ENCODE data around the gene LAMP5. TPM values are rescaled to one million over a fixed set of nuclear protein-coding genes. Genes with fewer than 3 reads are reported as not detected.

LAMP5 gene
- polyA plus RNA-seq, 6 donors from 2014 or later: 0.27 to 2.2 (median 1.2) TPM; not detected in 1

DNA sequence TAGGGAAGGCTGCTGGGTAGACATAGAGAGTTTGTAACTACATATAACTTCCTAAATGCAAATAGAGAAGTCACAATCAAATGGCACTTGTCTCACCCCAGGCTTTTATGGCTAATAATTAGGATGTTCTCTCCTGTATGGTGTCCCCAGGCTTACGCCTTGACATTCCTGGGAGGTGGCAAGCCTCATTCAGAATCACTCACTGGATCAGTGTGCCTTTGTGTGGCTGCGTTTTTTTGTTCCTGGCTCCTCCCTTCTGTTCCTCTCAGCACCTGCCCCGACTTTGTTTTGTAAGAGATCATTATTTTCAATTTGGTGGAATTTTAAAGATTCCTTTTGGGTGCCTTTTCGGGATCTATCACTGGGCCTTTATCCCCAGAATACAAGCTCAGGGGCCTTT is 5.7 kb downstream of the LAMP5 start:
- ATAC-seq (ENCODE audit: low read depth in 2 of 2) (no peak), DNase-seq (no peak)
- peaks cover 38 to 40% (median 39%) of the 10 kb centered on the region in 3 donors for H3K27me3 Mint-ChIP-seq
- H3K27ac Mint-ChIP-seq: no peak overlapping the region
- H3K36me3 Mint-ChIP-seq: no peaks in the 10 kb centered on the region
- H3K9me3 Mint-ChIP-seq: no peaks in the 10 kb centered on the region
- peaks cover 7 to 18% (median 17%) of the 10 kb centered on the region in 3 donors for H3K4me1 Mint-ChIP-seq
- H3K4me3 Mint-ChIP-seq: no peak overlapping the region

DNA sequence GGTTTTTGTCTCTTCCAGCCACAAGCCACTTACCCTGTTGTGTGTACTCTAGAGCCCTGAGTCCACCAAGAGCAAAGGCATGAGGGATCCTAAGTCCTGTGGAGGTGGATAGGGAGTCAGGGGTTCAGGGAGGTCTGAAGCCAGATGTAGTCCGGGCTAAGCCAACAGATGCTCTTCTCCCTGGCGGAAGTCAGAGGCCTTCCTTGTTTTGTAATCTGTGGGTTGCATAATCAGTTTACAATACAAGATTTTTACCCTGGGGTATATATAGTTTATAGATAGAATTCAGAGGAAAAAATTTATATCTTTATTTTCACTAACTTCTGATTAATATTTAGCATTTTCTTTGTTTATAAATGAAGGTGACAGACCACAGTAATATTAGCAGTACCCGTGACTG is 9.2 kb downstream of the LAMP5 start:
- no peak for DNase-seq
- no peaks in the 10 kb centered on the region for H3K4me1 Mint-ChIP-seq
- H3K27ac Mint-ChIP-seq: no peak overlapping the region
- no peaks in the 10 kb centered on the region for H3K36me3 Mint-ChIP-seq
- H3K27me3 Mint-ChIP-seq: peaks cover 14 to 29% (median 16%) of the 10 kb centered on the region in 3 donors
- H3K4me3 Mint-ChIP-seq: no peak overlapping the region
- no peaks in the 10 kb centered on the region for H3K9me3 Mint-ChIP-seq
- ATAC-seq (ENCODE audit: low read depth in 2 of 2): no peak

DNA sequence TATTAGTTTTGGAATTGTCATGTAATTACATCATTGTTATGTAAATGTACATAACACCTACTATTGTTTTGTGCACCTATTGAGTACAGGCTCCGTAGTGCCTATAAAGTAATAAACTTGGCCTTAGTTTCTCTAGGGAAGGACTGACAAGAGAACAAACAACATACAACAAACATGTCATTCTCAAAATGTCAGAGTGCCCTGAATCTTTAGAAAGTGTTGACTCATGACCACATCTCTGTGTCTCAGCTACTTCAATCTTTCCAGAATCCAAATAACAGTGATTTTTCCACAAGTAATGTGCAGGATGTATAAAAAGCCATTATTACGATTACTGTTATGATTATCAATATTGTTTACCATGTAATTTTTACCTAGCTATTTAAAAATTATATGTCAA is 17.2 kb downstream of the LAMP5 start:
- Mint-ChIP-seq H3K36me3 (no peaks in the 10 kb centered on the region), H3K9me3 (no peaks in the 10 kb centered on the region), H3K27ac (no peak overlapping the region), H3K4me3 (no peak overlapping the region), H3K4me1 (no peaks in the 10 kb centered on the region), H3K27me3 (peaks cover 0 to 7% (median 5%) of the 10 kb centered on the region in 3 donors)
- ATAC-seq (ENCODE audit: low read depth in 2 of 2) (no peak), DNase-seq (no peak)

DNA sequence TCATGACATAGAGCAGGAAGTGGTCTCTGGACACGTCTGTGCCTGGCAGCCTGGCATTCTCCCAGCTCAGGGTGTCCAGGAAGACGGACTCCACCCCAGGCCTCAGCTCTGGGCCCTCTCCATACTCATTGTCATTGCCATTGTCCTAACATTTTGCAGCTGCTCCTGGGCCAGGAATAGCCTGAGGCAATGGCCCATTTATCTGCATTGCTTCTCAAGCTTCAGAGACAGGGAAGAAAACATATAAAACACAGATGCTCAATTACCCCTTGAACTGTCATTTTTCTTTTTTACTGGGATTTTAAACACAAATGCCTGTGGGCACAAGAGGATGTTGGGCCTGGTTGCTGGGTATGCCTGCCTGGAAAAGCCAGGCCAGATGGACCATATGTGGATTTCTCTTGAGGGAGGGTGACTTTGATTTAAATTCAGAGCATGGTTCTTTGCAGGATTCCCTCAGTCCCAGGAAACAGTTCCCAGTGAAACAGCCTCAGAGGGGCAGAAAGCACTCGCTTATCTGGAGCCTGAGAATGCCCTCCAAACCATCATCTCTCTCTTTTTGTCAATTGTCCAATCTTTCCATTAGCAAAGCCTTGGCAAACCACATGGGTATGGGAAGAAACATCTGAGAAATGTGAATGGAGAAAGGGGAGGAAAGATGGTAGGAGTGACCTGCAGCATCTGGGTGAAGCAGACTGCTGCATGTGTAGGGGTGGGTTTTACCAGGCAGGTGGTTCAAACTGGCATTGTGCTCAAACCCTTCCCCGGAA is 17.9 kb downstream of the LAMP5 start:
- Mint-ChIP-seq H3K27me3 (peaks cover 0 to 7% (median 5%) of the 10 kb centered on the region in 3 donors), H3K27ac (no peak overlapping the region), H3K36me3 (no peaks in the 10 kb centered on the region), H3K4me1 (no peaks in the 10 kb centered on the region), H3K4me3 (no peak overlapping the region), H3K9me3 (no peaks in the 10 kb centered on the region)
- ATAC-seq (ENCODE audit: low read depth in 2 of 2) (no peak), DNase-seq (no peak)

GRCh38 chr20:9534025-9534424 is 19.6 kb downstream of the LAMP5 start:
- ATAC-seq (ENCODE audit: low read depth in 2 of 2) (no peak), DNase-seq (no peak)
- H3K27ac Mint-ChIP-seq: no peak overlapping the region
- no peaks in the 10 kb centered on the region for H3K4me1 Mint-ChIP-seq
- H3K27me3 Mint-ChIP-seq: peaks cover 0 to 7% (median 0%) of the 10 kb centered on the region in 3 donors
- no peaks in the 10 kb centered on the region for H3K36me3 Mint-ChIP-seq
- H3K9me3 Mint-ChIP-seq: no peaks in the 10 kb centered on the region
- no peak overlapping the region for H3K4me3 Mint-ChIP-seq

- Mint-ChIP-seq H3K27me3 (peaks cover 0 to 7% (median 0%) of the 10 kb centered on the region in 3 donors), H3K4me1 (no peaks in the 10 kb centered on the region), H3K36me3 (no peaks in the 10 kb centered on the region), H3K9me3 (no peaks in the 10 kb centered on the region), H3K27ac (no peak overlapping the region), H3K4me3 (no peak overlapping the region)
- ATAC-seq (ENCODE audit: low read depth in 2 of 2) (no peak), DNase-seq (no peak)
Measured at GRCh38 chr20:9535449-9535848, 21.1 kb downstream of the LAMP5 start.

DNA sequence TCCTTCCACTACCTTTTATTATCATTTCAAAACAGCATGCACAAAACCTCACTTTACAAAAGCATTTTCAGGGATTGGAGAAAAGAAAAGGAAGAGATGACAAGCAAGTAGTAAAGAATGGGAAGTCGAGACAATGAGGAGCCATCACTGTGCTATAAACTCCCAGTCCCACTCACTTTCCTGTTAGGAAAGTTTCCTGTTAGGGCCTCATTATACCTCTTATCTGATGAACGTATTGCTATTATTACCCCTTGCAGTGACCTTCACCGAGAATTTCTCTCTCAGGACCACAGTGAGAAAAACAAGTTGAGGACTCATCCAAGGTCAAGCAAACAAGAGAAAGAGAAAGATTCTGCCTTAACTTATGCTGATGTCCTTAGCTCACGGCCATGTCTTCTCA is 28.8 kb downstream of the LAMP5 start:
- Mint-ChIP-seq H3K9me3 (peaks cover 0 to 4% (median 0%) of the 10 kb centered on the region in 7 donors), H3K36me3 (no peaks in the 10 kb centered on the region), H3K27ac (no peak overlapping the region), H3K27me3 (peaks cover 13 to 22% (median 16%) of the 10 kb centered on the region in 3 donors), H3K4me1 (no peaks in the 10 kb centered on the region), H3K4me3 (no peak overlapping the region)
- ATAC-seq (ENCODE audit: low read depth in 2 of 2) (no peak), DNase-seq (no peak)

DNA sequence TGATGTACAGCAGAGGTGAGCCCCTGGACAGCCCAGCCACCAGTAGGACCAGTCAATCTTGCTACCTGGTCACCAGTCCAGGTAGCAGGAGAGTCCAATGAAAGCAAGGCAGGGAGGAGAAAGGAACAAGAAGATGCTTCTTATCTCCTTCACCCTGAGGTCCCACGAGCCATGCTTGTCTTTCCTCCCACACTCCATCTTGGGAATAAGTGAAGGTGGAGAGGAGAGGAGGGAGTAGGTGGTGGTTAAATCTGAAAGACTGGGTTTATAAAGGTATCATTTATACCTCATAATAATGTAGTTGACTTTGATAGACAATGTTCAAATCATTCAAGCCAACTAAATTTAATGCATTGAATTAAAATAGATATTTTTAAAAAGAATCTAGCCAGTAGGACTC is 35.9 kb downstream of the LAMP5 start:
- Mint-ChIP-seq H3K4me1 (no peaks in the 10 kb centered on the region), H3K36me3 (no peaks in the 10 kb centered on the region), H3K4me3 (no peak overlapping the region), H3K9me3 (peaks cover 0 to 4% (median 0%) of the 10 kb centered on the region in 7 donors), H3K27me3 (peaks cover 17 to 37% (median 27%) of the 10 kb centered on the region in 3 donors), H3K27ac (no peak overlapping the region)
- DNase-seq (no peak), ATAC-seq (ENCODE audit: low read depth in 2 of 2) (no peak)

DNA sequence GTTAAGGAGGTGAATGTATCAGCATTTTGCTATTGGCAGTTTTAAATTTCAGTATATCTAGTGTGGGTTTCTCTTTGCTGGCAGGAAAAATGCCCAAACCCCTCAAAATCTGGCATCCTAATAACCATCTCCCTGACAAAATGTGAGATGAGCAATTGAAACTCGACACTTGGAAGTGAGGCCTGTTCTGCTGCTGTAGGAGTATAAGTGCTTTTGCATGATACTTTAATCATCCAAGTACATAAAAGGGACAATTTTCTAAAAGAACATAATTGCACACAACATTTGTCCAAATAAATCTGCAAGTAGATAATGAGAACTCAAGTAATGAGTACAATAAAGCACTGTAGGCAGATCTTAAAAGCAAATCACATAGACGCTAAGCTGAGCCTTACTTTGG is 36.5 kb downstream of the LAMP5 start:
- Mint-ChIP-seq H3K27ac (no peak overlapping the region), H3K4me1 (no peaks in the 10 kb centered on the region), H3K9me3 (peaks cover 0 to 4% (median 0%) of the 10 kb centered on the region in 7 donors), H3K27me3 (peaks cover 13 to 31% (median 23%) of the 10 kb centered on the region in 3 donors), H3K4me3 (no peak overlapping the region), H3K36me3 (no peaks in the 10 kb centered on the region)
- no peak for DNase-seq
- ATAC-seq (ENCODE audit: low read depth in 2 of 2): no peak

DNA sequence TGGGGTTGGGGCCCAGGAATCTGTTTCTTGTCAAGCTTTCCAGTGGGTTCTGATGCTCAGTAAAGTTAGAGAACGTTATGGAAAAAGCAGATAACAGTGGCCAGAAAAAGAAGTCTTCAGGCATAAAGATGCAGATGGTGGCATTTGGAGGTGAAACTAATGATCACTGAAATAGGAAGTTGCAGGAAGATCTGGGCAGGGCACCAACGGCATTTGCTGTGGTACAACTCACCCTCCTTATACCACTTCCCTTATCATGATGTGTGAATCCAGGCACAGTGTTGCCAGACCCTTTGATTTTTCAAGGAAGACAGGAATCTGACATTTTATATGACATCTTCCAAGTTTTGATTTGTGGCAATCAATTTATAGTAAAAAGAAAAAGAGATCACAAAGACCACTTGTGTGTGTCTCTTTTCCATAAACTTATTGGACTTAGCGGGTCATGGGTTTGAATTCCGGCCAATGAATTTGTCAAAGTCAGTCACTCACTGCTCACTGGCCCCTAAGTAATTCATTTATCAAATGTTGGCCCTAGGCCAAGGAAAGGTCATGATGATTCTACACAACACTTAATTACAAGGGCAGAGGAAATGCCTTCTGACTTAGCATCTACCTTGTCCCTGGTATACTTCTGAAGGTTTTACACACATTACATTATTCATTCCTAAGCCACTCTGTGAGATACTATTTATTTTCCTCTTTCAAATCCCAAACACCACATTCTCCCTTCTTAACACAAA is 37.6 kb downstream of the LAMP5 start:
- DNase-seq (no peak), ATAC-seq (ENCODE audit: low read depth in 2 of 2) (no peak)
- peaks cover 9 to 24% (median 21%) of the 10 kb centered on the region in 3 donors for H3K27me3 Mint-ChIP-seq
- H3K4me3 Mint-ChIP-seq: no peak overlapping the region
- H3K27ac Mint-ChIP-seq: no peak overlapping the region
- no peaks in the 10 kb centered on the region for H3K4me1 Mint-ChIP-seq
- no peaks in the 10 kb centered on the region for H3K36me3 Mint-ChIP-seq
- peaks cover 0 to 4% (median 0%) of the 10 kb centered on the region in 7 donors for H3K9me3 Mint-ChIP-seq

DNA sequence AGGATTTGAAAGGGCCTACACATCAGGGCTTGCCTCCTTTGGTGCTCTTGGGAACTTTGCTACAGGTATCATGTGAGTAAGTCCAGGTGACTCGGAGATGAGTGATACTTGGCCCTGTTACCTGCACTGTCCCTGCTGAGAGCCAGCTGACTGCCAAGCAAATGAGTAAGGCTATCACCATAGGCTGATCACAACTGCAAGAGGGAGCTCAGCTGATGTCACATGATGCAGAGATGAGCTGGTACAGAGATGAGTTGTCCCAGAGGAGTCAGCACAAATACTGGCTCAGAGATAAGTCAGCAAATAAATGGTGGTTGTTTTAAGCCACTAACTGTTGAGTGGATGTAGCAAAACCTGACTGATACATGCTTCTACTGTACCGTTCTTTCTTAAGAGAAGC is 41.4 kb downstream of the LAMP5 start:
- Mint-ChIP-seq H3K36me3 (no peaks in the 10 kb centered on the region), H3K27ac (no peak overlapping the region), H3K4me3 (no peak overlapping the region), H3K4me1 (no peaks in the 10 kb centered on the region), H3K9me3 (peaks cover 0 to 4% (median 0%) of the 10 kb centered on the region in 7 donors), H3K27me3 (peaks cover 8 to 36% (median 24%) of the 10 kb centered on the region in 3 donors)
- DNase-seq (no peak), ATAC-seq (ENCODE audit: low read depth in 2 of 2) (no peak)

GRCh38 chr20:9557411-9557810 is 43.0 kb downstream of the LAMP5 start:
- no peak for ATAC-seq (ENCODE audit: low read depth in 2 of 2)
- H3K9me3 Mint-ChIP-seq: peaks cover 0 to 4% (median 0%) of the 10 kb centered on the region in 7 donors

DNA sequence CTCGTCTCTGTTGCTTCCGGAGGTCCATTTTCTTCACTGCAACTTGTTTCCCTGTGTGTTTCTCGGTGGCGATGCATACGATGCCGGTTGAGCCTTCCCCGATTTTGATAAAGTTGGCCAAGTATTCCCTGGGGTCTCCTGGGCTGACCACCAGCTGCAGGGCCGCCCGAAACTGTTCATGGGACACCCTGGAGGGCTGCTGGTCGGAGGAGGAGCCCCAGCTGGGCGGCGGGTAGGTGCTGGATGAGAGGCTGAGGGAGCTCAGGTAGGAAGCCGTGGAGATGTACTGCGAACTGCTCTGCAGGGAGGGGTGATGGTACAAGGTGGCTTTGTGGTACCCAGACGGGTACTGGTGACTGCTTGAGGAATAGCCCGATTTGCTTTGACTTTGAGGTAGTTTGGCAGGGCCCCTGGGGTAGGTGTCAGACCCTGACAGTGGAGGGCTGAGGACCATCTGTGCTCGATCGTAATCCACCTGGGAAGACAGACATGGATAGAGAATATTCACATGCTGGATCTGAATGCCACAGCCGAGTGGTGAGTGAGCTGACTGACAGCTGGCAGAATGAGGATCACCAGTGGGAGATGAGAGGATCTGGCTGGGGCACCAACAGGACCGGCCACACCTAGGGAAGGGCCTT is 51.6 kb downstream of the LAMP5 start:
- ATAC-seq (ENCODE audit: low read depth in 2 of 2) (no peak), DNase-seq (no peak)
- no peaks in the 10 kb centered on the region for H3K36me3 Mint-ChIP-seq
- H3K4me3 Mint-ChIP-seq: no peak overlapping the region
- peaks cover 18 to 50% (median 37%) of the 10 kb centered on the region in 3 donors for H3K27me3 Mint-ChIP-seq
- H3K9me3 Mint-ChIP-seq: peaks cover 0 to 2% (median 0%) of the 10 kb centered on the region in 7 donors
- H3K27ac Mint-ChIP-seq: no peak overlapping the region
- H3K4me1 Mint-ChIP-seq: no peaks in the 10 kb centered on the region

More at GRCh38 chr20:9557411-9557810, 43.0 kb downstream of the LAMP5 start:
- no peak overlapping the region for H3K4me3 Mint-ChIP-seq
- no peak overlapping the region for H3K27ac Mint-ChIP-seq
- H3K36me3 Mint-ChIP-seq: no peaks in the 10 kb centered on the region
- no peaks in the 10 kb centered on the region for H3K4me1 Mint-ChIP-seq
- DNase-seq: no peak
- H3K27me3 Mint-ChIP-seq: peaks cover 17 to 45% (median 29%) of the 10 kb centered on the region in 3 donors
